Measurements from ENCODE around the gene AMN1.

GRCh38 chr12:31669020-31669419 is 59.8 kb downstream of the AMN1 start:
- TF ChIP-seq CTCF (IDR thresholded peaks at IDR 0.05) (no peak), ZFX (IDR thresholded peaks at IDR 0.05; ENCODE audit: borderline replicate concordance) (no peak)
